Bronchial epithelial cell (primary cell): ENCODE measurements around the gene STUM. TPM values are rescaled to one million over a fixed set of nuclear protein-coding genes. Genes with fewer than 3 reads are reported as not detected.

ENCODE experiments used
- DNase-seq: peaks from one replicate; pipeline ENCODE4 v3.0.0-alpha.2; 2010; ENCODE audit warnings: low read depth
- FAIRE-seq: peaks from 2 replicates; lab custom pipeline; 2011; peaks lifted over from hg19 to GRCh38; lab: Jason Lieb, UNC
- H3K27me3 ChIP-seq: 2 replicates; pipeline ENCODE4 v1.5.1; 2011; ENCODE audit warnings: low read length; ENCODE audit not compliant: control insufficient read depth, insufficient read depth
- H3K36me3 ChIP-seq: 2 replicates; pipeline ENCODE4 v1.5.1; 2011; ENCODE audit warnings: low read length; ENCODE audit not compliant: control insufficient read depth, insufficient read depth
- H3K4me3 ChIP-seq: 2 replicates; pipeline ENCODE4 v1.5.1; 2011; ENCODE audit warnings: mild to moderate bottlenecking, low read depth, low read length, control low read depth
- CTCF ChIP-seq: IDR thresholded peaks from 2 replicates; pipeline ENCODE4 v1.5.1; 2011; ENCODE audit warnings: mild to moderate bottlenecking, moderate library complexity, low read length, control low read depth, inconsistent platforms; ENCODE audit not compliant: insufficient read depth, severe bottlenecking
- total RNA-seq: library from RNA; depleted of rRNA; stranded (reverse); fragments of >200 nt; gene quantifications from 2 replicates; pipeline ENCODE4 v1.2.1, GENCODE V29; 2014

STUM gene
- total RNA-seq, 1 donor from 2014 or later: not detected

GRCh38 chr1:226530591-226530990, 18.0 kb upstream of the STUM start:
- Histone ChIP-seq H3K27me3 (no peaks in the 10 kb centered on the region), H3K36me3 (no peaks in the 10 kb centered on the region), H3K4me3 (no peak overlapping the region)
- TF ChIP-seq CTCF: no peak
- FAIRE-seq (no peak), DNase-seq (no peak)

- DNase-seq: no peak
- no peaks in the 10 kb centered on the region for H3K36me3 ChIP-seq
- no peak for FAIRE-seq
- H3K27me3 ChIP-seq: no peaks in the 10 kb centered on the region
- H3K4me3 ChIP-seq: no peak overlapping the region
- no peak for TF ChIP-seq CTCF
Measured at GRCh38 chr1:226531360-226532093, 17.0 kb upstream of the STUM start.

GRCh38 chr1:226532553-226532952, 16.0 kb upstream of the STUM start:
- TF ChIP-seq CTCF: no peak
- Histone ChIP-seq H3K27me3 (no peaks in the 10 kb centered on the region), H3K4me3 (no peak overlapping the region), H3K36me3 (no peaks in the 10 kb centered on the region)
- no peak for FAIRE-seq
- DNase-seq: no peak

GRCh38 chr1:226533220-226533619, 15.3 kb upstream of the STUM start:
- no peaks in the 10 kb centered on the region for H3K36me3 ChIP-seq
- no peaks in the 10 kb centered on the region for H3K27me3 ChIP-seq
- DNase-seq (no peak), FAIRE-seq (no peak)
- no peak overlapping the region for H3K4me3 ChIP-seq
- TF ChIP-seq CTCF: no peak

GRCh38 chr1:226534098-226534497, 14.5 kb upstream of the STUM start:
- TF ChIP-seq CTCF: no peak
- DNase-seq (no peak), FAIRE-seq (no peak)
- Histone ChIP-seq H3K4me3 (no peak overlapping the region), H3K27me3 (no peaks in the 10 kb centered on the region), H3K36me3 (no peaks in the 10 kb centered on the region)

GRCh38 chr1:226534645-226535044, 13.9 kb upstream of the STUM start:
- TF ChIP-seq CTCF: no peak
- no peaks in the 10 kb centered on the region for H3K36me3 ChIP-seq
- no peaks in the 10 kb centered on the region for H3K27me3 ChIP-seq
- FAIRE-seq (no peak), DNase-seq (no peak)
- no peak overlapping the region for H3K4me3 ChIP-seq
